ENCODE results near the gene IVD.

- no peak for TF ChIP-seq CTCF (IDR thresholded peaks at IDR 0.05)
- no peak for TF ChIP-seq POLR2A (IDR thresholded peaks at IDR 0.05)
Measured at GRCh38 chr15:40380636-40381035, 25.0 kb upstream of the IVD start.
